Upper lobe of left lung (tissue), 6 donors: Measurements from ENCODE around the gene EPHB1. TPM values are rescaled to one million over a fixed set of nuclear protein-coding genes. Genes with fewer than 3 reads are reported as not detected.

ENCODE experiments used
- ATAC-seq, 2 donors: fragments of 200-7000 bp; cut with Tn5 transposase; one replicate each; pipeline ENCODE4 v1.9.1; 2022; ENCODE audit warnings: mild to moderate bottlenecking in 2 of 2, moderate library complexity in 2 of 2; ENCODE audit not compliant: low FRiP score in 2 of 2
- DNase-seq, 2 donors: peaks; one replicate each; pipeline ENCODE4 v3.0.0-alpha.2; 2019 to 2020
- H3K27ac ChIP-seq, 4 donors: fragments of 200-600 bp; sonication (generic); one replicate each; pipeline ENCODE4 v1.5.1; 2016 to 2019
- H3K27me3 ChIP-seq, 4 donors: fragments of 200-600 bp; sonication (generic); one replicate each; pipeline ENCODE4 v1.5.1; 2017 to 2019
- H3K36me3 ChIP-seq, 4 donors: fragments of 200-600 bp; sonication (generic); one replicate each; pipeline ENCODE4 v1.5.1; 2016 to 2019
- H3K4me1 ChIP-seq, 4 donors: fragments of 200-600 bp; sonication (generic); one replicate each; pipeline ENCODE4 v1.5.1; 2018 to 2019
- H3K4me3 ChIP-seq, 4 donors: fragments of 200-600 bp; sonication (generic); one replicate each; pipeline ENCODE4 v1.5.1; 2017 to 2019; ENCODE audit warnings: mild to moderate bottlenecking in 2 of 4, moderate library complexity in 1 of 4
- H3K9me3 ChIP-seq, 4 donors: fragments of 200-600 bp; sonication (generic); one replicate each; pipeline ENCODE4 v1.5.1; 2018 to 2019
- CTCF ChIP-seq, 6 experiments: fragments of 450-650 bp in 4 of 6; fragments of 200-600 bp in 2 of 6; sonication (generic) in 2 of 6; IDR thresholded peaks; one replicate each; pipeline ENCODE4 v1.5.1; 2016 to 2019; ENCODE audit warnings: antibody characterized with exemption in 6 of 6
- EP300 ChIP-seq, 4 donors: sonication (generic); formaldehyde crosslinking; IDR thresholded peaks; one replicate each; pipeline ENCODE4 v1.5.1; 2017; ENCODE audit warnings: antibody characterized with exemption in 4 of 4, control low read depth in 2 of 4
- POLR2A ChIP-seq, 4 donors: fragments of 450-650 bp; IDR thresholded peaks; one replicate each; pipeline ENCODE4 v1.5.1; 2016 to 2017; ENCODE audit warnings: antibody characterized with exemption in 4 of 4, mild to moderate bottlenecking in 2 of 4
- POLR2AphosphoS5 ChIP-seq, 2 donors: sonication (generic); formaldehyde crosslinking; IDR thresholded peaks; one replicate each; pipeline ENCODE4 v1.5.1; 2017; ENCODE audit warnings: antibody characterized with exemption in 2 of 2
- WGBS, 2 donors: methylation state at CpG; one replicate each; pipeline ENCODE4 v1.1.5; 2017 to 2018; 5-methylcytosine and 5-hydroxymethylcytosine counted together
- total RNA-seq, 6 donors: library from RNA; depleted of rRNA in 4 of 6; stranded (reverse); fragments of >200 nt in 4 of 6; gene quantifications; one replicate each; pipeline versions ENCODE4 v1.1.0 to v1.2.1, GENCODE V29; 2016 to 2021
- donor health status: DM: no; HTN: no; CAD: no; lungs with moderate emphysema.
- donor health status: DM: no; HTN: yes; CAD: no; lungs with severe emphysema.

The EPHB1 gene
- total RNA-seq, 6 donors from 2014 or later: 1.3 to 14.6 (median 2.4) TPM; not detected in 1

GRCh38 chr3:134809427-134810051 lies 14.5 kb downstream of the EPHB1 start:
- Histone ChIP-seq H3K4me3 (no peak overlapping the region), H3K36me3 (no peaks in the 10 kb centered on the region), H3K9me3 (no peaks in the 10 kb centered on the region), H3K27ac (no peak overlapping the region), H3K27me3 (no peaks in the 10 kb centered on the region), H3K4me1 (no peaks in the 10 kb centered on the region)
- 57 to 62% methylated on average over 4 to 5 of the region's 5 CpGs for WGBS, 2 donors
- ATAC-seq (no peak), DNase-seq (no peak)
- no peak for TF ChIP-seq POLR2AphosphoS5 (IDR thresholded peaks at IDR 0.05)
- no peak for TF ChIP-seq CTCF (IDR thresholded peaks at IDR 0.05)
- TF ChIP-seq POLR2A (IDR thresholded peaks at IDR 0.05): no peak
- TF ChIP-seq EP300 (IDR thresholded peaks at IDR 0.05): no peak

GRCh38 chr3:134810052-134810435 lies 15.0 kb downstream of the EPHB1 start:
- H3K36me3 ChIP-seq: no peaks in the 10 kb centered on the region
- no peaks in the 10 kb centered on the region for H3K9me3 ChIP-seq
- ATAC-seq: no peak
- no peaks in the 10 kb centered on the region for H3K4me1 ChIP-seq
- no peaks in the 10 kb centered on the region for H3K27me3 ChIP-seq
- no peak for DNase-seq
- WGBS, 2 donors: 47 to 58% methylated on average over 2 of the region's 2 CpGs
- H3K27ac ChIP-seq: no peak overlapping the region
- no peak for TF ChIP-seq CTCF (IDR thresholded peaks at IDR 0.05)
- no peak for TF ChIP-seq EP300 (IDR thresholded peaks at IDR 0.05)
- no peak for TF ChIP-seq POLR2A (IDR thresholded peaks at IDR 0.05)
- TF ChIP-seq POLR2AphosphoS5 (IDR thresholded peaks at IDR 0.05): no peak
- no peak overlapping the region for H3K4me3 ChIP-seq

DNA sequence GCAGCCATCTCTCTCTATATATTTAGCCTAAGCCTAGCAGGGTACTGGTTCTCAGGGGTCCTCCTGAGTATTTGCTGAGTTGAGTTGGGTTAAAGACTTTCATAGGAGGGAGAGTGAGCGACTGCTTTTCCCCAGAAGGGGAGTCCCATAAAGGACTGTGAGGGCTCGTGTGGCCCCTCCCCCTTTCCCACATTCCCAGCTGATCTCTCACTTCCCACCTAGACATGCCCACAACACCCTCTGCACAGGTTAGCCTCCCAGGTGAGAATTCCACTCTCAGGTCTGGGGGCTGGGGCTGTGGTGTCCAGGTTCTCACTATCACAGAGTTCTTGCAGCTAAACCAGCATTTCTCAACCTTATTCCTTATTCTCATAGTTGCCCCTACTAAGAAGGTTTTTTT lies 15.8 kb downstream of the EPHB1 start:
- Histone ChIP-seq H3K36me3 (no peaks in the 10 kb centered on the region), H3K4me3 (no peak overlapping the region), H3K4me1 (no peaks in the 10 kb centered on the region), H3K27ac (no peak overlapping the region), H3K27me3 (no peaks in the 10 kb centered on the region), H3K9me3 (no peaks in the 10 kb centered on the region)
- DNase-seq (no peak), ATAC-seq (no peak)
- 59 to 71% methylated on average over 2 of the region's 2 CpGs for WGBS, 2 donors
- no peak for TF ChIP-seq EP300 (IDR thresholded peaks at IDR 0.05)
- no peak for TF ChIP-seq CTCF (IDR thresholded peaks at IDR 0.05)
- no peak for TF ChIP-seq POLR2AphosphoS5 (IDR thresholded peaks at IDR 0.05)
- no peak for TF ChIP-seq POLR2A (IDR thresholded peaks at IDR 0.05)

DNA sequence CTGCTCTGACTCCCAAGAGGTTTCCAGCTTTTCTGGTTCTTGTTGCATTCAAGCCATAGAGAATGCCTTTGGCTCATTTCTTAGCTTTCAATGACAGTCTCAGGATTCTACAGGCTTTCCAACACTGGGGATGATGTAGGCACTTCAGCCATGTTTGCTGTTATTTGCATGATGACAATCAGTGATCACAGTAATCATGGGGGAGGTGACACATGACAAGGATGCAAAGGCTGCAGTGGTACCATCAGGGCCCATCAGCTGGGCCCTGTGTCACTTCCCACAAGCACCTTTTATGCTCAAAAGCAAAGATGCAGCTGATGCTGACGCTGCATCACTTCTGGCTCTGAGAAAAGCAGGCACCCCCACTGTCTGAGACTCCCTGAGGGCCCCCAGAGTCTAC lies 18.6 kb downstream of the EPHB1 start:
- Histone ChIP-seq H3K27me3 (no peaks in the 10 kb centered on the region), H3K36me3 (no peaks in the 10 kb centered on the region), H3K4me1 (no peaks in the 10 kb centered on the region), H3K27ac (no peak overlapping the region), H3K9me3 (no peaks in the 10 kb centered on the region), H3K4me3 (no peak overlapping the region)
- DNase-seq (no peak), ATAC-seq (no peak)
- 0% methylated on average over 1 of the region's 1 CpG for WGBS, 2 donors
- no peak for TF ChIP-seq POLR2AphosphoS5 (IDR thresholded peaks at IDR 0.05)
- no peak for TF ChIP-seq EP300 (IDR thresholded peaks at IDR 0.05)
- no peak for TF ChIP-seq POLR2A (IDR thresholded peaks at IDR 0.05)
- no peak for TF ChIP-seq CTCF (IDR thresholded peaks at IDR 0.05)

DNA sequence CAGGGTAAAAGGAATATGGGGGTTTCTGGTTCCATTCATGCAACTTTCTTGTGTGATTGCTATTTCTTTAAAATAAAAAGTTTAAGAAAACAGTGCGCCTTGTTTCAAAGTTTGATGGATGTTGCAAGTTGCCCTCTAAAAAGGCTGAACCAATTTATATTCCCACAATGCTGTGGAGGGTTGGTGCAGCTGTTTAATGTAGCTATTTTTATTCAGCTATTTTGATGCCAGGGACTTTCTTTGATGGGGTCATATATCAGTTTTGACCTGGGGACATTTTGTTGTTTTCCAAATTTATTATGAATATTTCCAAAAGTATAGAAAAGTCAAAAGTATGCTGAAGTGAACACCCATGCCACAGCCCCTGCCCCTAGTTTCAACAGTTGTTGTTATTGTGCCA lies 20.5 kb downstream of the EPHB1 start:
- no peak for ATAC-seq
- 76 to 88% methylated on average over 1 of the region's 1 CpG for WGBS, 2 donors
- H3K27ac ChIP-seq: no peak overlapping the region
- no peaks in the 10 kb centered on the region for H3K4me1 ChIP-seq
- no peaks in the 10 kb centered on the region for H3K36me3 ChIP-seq
- TF ChIP-seq POLR2A (IDR thresholded peaks at IDR 0.05) (no peak), CTCF (IDR thresholded peaks at IDR 0.05) (no peak), POLR2AphosphoS5 (IDR thresholded peaks at IDR 0.05) (no peak), EP300 (IDR thresholded peaks at IDR 0.05) (no peak)
- no peak overlapping the region for H3K4me3 ChIP-seq
- no peaks in the 10 kb centered on the region for H3K27me3 ChIP-seq
- DNase-seq: no peak
- H3K9me3 ChIP-seq: no peaks in the 10 kb centered on the region
